ENCODE results near the gene PHLPP1.
"Not testable (repeated sequence)": the region's sequence is repeated elsewhere in the genome, so short reads cannot be mapped to it uniquely, and the experiment has no call there.

Gene PHLPP1

GRCh38 chr18:62776024-62776570 is 60.8 kb downstream of the PHLPP1 start:
- no peak for DNase-seq (ENCODE audit: low spot score)

- no peak for DNase-seq (ENCODE audit: low spot score)
Measured at GRCh38 chr18:62777814-62778213, 62.5 kb downstream of the PHLPP1 start.

- no peak for DNase-seq (ENCODE audit: low spot score)
Measured at GRCh38 chr18:62778976-62779869, 63.9 kb downstream of the PHLPP1 start.

- no peak for DNase-seq (ENCODE audit: low spot score)
Measured at GRCh38 chr18:62781262-62781661, 65.9 kb downstream of the PHLPP1 start.

GRCh38 chr18:62781893-62782292 is 66.6 kb downstream of the PHLPP1 start:
- DNase-seq (ENCODE audit: low spot score), result no peak

- no peak for DNase-seq (ENCODE audit: low spot score)
Measured at GRCh38 chr18:62784338-62784965, 69.1 kb downstream of the PHLPP1 start.

- DNase-seq (ENCODE audit: low spot score), result no peak
Measured at GRCh38 chr18:62784966-62785413, 69.6 kb downstream of the PHLPP1 start.

- no peak for DNase-seq (ENCODE audit: low spot score)
Measured at GRCh38 chr18:62786689-62787088, 71.3 kb downstream of the PHLPP1 start.

GRCh38 chr18:62788111-62788510 is 72.8 kb downstream of the PHLPP1 start:
- no peak for DNase-seq (ENCODE audit: low spot score)

- DNase-seq (ENCODE audit: low spot score), result no peak
Measured at GRCh38 chr18:62788876-62789275, 73.5 kb downstream of the PHLPP1 start.

- no peak for DNase-seq (ENCODE audit: low spot score)
Measured at GRCh38 chr18:62790871-62791772, 75.8 kb downstream of the PHLPP1 start.

- no peak for DNase-seq (ENCODE audit: low spot score)
Measured at GRCh38 chr18:62792016-62792415, 76.7 kb downstream of the PHLPP1 start.

GRCh38 chr18:62795813-62796212 is 80.5 kb downstream of the PHLPP1 start:
- DNase-seq (ENCODE audit: low spot score), result no peak

- DNase-seq (ENCODE audit: low spot score), result no peak
Measured at GRCh38 chr18:62796216-62796621, 80.9 kb downstream of the PHLPP1 start.

GRCh38 chr18:62797329-62797728 is 82.0 kb downstream of the PHLPP1 start:
- DNase-seq (ENCODE audit: low spot score), result no peak

GRCh38 chr18:62799977-62800376 is 84.6 kb downstream of the PHLPP1 start:
- DNase-seq (ENCODE audit: low spot score), result no peak

GRCh38 chr18:62802523-62802922 is 87.2 kb downstream of the PHLPP1 start:
- DNase-seq (ENCODE audit: low spot score), result no peak

- DNase-seq (ENCODE audit: low spot score), result no peak
Measured at GRCh38 chr18:62807396-62807795, 92.1 kb downstream of the PHLPP1 start.

GRCh38 chr18:62808123-62808522 is 92.8 kb downstream of the PHLPP1 start:
- DNase-seq (ENCODE audit: low spot score), result no peak

GRCh38 chr18:62809445-62809844 is 94.1 kb downstream of the PHLPP1 start:
- not testable (repeated sequence) for DNase-seq (ENCODE audit: low spot score)

GRCh38 chr18:62809900-62810299 is 94.6 kb downstream of the PHLPP1 start:
- DNase-seq (ENCODE audit: low spot score), result no peak

GRCh38 chr18:62810682-62811081 is 95.3 kb downstream of the PHLPP1 start:
- no peak for DNase-seq (ENCODE audit: low spot score)

Measured in CD4-positive, alpha-beta T cell treated with Interleukin-15 for 4 hours (primary cell).